HK-2 (cell line): ENCODE results near the gene COL6A1.

ENCODE experiments used
- DNase-seq: peaks from one replicate; pipeline ENCODE4 v3.0.0-alpha.2; 2018; ENCODE audit not compliant: unreplicated experiment

Gene COL6A1

DNA sequence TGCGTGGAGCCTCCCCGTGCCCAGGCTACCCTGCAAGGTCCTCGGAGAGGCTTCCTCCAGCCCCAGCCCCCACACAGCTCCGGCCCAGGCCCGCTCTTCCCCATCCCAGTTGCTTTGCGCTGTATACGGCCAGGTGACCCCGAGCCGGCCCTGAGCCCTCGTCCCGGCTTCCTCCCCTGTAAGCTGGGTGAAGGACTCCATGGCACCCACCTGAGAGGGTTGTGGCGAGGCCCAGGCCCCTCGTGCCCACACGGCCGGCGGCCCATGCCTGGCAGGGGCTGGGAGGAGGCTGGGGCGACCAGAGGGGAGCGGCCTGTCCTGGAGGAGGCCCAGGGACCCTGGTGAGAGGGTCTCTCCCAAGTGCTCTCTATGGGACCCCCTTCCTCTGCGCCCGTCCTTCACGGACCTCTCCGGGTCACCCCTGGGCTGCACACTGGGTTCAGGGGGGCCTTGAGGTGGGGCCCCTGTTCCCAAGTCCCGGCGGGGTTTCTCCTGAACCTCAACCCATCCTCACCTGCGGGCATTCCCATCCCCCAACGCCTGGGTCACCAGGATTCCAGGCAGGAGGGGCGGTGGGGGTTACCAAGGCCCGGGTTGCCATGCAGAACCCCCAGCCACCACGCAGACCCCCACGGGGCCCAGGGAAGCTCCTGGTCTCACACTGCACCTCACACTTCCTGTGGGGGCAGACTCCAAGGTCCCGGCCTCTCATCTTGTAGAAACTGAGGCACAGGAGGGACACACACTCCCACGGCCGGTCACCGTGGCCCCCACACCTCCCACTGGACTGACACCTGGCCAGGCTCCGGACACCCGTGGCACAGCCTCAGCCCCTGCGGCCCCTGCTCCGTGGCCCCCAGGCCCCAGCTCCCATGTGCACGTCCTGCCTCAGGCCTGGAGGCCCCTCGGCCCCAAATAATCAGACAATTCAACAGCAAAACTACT, 25.2 kb downstream of the COL6A1 start:
- no peak for DNase-seq

DNA sequence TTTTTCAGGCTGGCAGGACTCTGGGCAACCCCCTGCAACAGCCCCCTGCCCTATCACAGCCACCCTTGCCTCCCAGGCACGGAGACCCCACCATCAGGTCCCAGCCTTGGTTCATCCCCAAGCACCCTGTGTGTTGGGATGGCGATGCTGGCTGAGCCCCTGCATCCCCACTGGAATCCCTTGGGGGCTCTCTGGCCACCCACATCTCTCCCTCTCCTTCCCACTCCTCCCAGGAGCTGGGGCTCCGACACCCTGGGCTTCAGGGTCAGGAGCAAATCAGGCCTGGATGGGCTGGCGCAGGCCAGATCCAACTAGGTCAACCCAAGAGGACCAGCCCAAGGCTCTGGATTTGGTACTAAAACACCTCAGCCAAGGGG, 25.9 kb downstream of the COL6A1 start:
- no peak for DNase-seq

DNA sequence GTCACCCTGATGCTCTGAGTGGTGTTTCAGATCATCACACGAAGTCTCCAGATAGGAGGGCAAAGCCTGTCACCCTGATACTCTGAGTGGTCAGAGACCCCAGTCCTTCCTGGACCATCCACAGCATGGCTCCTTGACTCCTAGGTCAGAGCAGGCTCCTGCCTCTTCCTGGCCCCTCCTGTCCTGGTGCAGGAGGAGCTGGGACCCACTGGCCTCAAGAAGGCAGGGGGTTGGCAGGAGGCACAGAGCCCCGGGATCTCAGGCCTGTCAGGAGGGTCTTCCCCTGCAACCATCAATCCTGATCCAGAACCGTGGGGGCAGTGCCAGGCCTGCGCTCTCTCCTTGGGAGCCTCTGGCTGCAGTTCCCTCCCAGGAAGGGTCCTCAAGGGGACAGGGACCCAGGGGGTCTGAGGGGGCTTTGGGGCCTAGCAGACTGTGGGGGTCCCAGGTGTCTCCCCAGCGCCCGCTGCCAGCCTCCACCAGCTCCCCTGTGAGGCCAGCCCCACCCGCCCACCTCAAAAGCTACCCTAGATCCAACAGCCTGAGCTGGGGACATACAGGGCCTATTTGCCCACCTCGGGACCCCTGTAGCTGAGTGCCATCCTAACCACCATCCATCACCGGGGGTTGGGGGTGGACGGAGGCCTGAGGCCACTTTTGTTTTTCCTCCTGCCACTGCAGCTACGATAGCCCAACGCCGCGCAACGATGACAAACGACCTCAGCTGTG, 27.5 kb downstream of the COL6A1 start:
- DNase-seq: no peak

DNA sequence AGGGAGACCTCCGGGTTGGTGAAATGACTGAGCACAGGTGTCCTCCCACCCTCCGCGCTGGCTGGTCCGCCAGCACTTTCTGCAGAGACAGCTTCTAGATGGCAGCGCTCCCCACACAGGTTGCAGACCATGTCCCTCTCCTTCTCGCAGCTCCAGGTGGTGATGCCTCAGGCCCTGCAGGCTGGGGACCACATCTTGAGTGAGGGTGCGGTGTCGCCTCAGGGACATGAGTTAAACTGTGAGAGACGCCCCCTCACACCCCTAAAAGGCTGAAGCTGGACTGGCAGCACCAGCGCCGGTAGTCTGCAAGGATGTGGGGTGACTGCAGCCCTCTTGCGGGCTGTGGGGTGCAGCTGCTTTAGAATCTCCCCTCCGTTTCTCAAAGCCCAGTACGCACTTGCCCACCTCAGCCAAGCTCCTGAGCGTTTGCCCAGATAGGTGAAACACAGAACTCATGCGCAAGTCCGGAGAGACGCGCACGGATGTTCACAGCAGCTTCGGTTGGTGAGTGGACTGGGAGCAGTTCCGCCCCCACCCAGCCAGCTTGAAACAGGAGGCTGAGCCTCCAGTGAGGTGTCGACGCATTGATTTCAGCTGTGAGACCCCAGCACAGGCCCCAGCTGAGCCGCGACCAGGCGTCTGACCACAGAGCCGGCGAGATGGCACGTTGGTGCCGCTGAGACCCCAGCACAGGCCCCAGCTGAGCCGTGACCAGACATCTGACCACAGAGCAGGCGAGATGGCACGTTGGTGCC, 28.6 kb downstream of the COL6A1 start:
- DNase-seq: no peak

DNA sequence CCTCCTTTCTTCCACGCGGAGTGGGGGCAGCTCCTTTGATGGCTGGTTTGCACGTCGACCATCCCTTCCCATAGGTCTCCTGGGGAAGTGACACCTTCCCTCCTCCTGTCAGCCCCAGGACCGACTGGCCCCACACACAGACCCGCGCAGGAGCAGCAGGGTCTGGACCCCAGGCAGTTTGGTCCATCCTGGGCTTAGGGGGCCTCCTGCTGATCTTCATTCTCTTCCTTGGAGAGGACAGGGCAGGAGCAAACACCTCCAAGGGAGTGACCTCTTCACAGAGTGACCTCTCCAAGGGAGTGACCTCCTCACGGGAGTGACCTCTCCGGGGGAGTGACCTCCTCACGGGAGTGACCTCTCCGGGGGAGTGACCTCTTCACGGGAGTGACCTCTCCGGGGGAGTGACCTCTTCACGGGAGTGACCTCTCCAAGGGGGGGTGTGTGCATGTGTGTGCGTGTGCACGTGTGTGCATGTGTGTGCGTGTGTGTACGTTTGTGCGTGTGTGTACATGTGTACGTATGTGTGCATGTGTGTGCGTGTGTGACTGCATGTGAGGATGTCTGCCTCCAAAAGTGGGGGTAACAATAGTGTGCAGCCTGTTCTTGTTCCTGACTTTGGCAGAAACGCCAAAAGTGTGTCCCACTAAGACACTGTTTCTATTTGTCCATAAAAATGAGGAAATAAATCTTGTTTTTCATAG, 29.8 kb downstream of the COL6A1 start:
- no peak for DNase-seq

DNA sequence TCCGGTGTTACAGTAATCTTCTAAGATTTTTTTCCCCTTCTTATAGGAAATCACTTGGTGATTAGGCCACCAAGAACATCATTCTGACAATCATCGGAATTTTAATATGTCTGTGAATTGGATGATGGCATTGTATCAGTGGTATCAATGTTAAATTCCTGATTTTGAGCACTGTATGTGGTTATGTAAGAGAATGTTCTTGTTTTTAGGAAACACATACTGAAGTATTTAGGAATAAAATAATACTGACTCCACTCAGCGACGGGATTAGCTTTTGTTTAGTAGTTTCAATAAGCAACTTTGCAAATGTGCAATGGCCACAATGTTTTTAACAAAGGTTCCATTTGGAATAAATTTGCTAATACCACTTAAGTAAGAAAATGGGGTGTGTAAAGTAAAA, 30.6 kb downstream of the COL6A1 start:
- no peak for DNase-seq

DNA sequence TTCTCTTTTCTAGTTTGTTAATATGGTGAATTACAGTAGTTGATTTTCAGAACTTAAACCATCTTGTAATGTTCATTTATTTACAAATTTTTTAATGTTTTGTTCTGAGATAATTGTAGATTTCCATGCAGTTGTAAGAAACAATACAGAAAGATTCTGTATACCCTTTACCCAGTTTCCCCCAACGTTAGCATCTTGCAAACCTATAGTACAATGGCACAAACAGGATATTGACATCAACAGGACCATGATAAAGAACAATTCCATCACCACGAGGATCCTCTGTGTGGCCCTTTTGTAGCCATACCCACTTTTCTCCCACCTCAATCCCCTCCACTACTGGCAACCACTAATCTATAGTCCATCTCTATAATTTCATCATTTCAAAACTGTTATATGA, 33.3 kb downstream of the COL6A1 start:
- no peak for DNase-seq

DNA sequence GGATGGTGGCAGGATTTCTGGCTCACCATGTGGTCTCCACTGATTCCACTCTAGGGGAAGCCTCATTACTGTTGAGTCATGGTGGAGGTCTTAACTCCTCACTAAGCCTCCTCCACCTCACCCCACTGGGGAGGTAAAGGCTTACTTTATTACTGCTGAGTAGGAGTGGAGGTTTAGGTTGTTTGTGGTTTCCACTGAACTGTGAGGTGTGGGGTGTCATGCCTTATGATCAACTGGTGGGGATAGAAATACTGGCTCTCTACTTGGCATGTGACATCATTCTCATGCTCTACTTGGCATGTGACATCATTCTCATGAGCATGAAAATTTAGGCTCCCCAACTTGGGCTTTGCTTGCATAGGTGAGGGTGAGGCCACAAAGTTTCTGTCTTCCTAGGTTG, 35.6 kb downstream of the COL6A1 start:
- no peak for DNase-seq

DNA sequence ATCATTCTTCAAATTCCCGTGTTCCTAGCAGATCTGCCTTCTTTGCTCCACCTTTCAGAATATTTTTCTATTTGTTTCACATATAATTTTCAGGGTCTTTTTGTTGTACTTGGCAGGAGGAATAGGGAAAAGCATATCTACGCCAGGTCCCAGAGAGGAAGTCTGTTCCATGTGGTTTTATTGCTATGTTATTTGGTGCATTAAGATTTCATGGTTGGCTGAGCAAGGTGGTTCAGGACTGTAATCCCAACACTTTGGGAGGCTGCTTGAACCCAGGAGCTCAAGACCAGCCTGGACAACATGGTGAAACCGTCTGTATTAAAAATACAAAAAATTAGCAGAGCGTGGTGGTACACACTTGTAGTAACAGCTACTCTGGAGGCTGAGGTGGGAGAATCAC, 36.1 kb downstream of the COL6A1 start:
- DNase-seq: no peak

DNA sequence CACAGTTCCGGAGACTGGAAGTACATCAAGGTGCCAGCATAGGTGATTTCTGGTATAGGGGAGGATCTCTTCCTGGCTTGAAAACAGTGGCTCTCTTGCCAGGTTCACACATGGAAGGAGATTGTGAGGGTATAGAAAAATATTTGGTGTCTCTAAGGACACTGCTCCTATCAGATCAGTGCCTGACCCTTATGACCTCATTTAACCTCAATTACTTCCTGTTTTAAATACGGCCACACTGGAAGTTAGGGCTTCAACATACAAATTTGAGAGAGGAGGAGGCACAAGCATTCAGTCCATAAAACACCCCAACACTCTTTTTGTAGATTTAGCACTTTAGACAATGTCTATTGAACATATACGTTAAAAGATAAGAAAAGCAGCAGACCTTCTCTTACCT, 37.0 kb downstream of the COL6A1 start:
- no peak for DNase-seq

DNA sequence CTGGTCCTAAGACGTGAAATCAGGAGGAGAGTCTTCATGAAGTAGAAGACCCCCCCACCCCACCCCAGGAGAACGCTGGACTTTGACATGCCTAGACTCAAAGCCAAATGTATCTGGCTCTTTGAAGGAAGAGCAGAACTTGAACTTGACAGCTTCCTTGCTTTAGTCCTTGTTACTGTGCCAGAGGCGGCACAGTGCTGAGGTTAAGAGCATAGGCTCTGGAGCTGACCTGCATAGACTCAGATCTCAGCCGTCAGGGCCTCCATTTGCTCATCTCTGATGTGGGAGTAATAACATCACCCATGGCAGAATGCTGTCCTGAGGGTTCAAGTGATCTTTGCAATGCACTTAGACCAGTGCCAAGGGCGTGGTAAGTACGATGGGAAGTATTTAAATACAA, 39.0 kb downstream of the COL6A1 start:
- no peak for DNase-seq

DNA sequence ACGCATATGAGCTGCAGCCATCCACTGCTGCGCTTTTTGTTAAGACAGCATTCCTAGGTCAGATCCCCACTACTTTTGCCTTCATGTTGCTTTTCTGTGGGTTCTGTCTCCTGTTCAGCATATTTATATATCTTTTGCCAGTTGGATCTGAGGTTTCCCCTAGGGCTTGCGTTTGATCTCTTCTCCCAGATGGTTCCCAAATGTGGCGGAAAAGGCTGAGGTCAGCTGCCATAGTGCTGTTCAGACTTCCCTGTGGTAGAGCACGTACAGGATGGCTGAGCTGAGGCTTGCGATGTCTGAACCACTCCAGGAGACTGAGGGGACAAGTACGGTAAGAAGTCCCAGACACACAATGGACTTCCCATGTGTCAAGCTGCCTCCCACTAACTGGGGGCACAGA, 39.8 kb downstream of the COL6A1 start:
- DNase-seq: no peak

DNA sequence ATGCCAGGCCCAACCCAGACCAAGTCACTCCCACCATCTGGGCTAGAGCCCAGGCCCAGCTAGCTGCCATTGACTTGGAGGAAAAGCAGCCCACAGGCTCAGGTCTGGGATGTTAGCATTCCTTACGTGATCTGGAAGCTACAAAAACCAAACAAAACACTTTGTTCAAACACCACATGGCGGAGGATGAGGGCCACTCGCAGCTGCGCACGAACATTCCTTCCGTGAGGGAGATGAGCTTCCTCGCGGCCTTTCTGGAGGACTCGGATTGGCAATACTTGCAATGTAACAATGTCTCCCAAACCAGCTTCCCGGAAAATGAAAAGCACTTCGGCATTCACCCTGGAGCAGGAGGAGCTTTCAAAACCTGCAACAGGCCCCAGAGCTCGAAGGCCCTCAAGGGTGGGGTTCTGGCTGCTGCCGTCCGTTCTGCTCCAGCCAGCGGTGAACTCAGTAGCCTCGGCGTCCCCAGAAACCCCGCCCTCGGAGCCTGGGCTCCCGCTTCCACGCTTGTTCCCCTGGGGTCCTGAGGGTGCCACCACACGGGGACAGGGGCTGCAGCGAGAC, 40.5 kb downstream of the COL6A1 start:
- no peak for DNase-seq

DNA sequence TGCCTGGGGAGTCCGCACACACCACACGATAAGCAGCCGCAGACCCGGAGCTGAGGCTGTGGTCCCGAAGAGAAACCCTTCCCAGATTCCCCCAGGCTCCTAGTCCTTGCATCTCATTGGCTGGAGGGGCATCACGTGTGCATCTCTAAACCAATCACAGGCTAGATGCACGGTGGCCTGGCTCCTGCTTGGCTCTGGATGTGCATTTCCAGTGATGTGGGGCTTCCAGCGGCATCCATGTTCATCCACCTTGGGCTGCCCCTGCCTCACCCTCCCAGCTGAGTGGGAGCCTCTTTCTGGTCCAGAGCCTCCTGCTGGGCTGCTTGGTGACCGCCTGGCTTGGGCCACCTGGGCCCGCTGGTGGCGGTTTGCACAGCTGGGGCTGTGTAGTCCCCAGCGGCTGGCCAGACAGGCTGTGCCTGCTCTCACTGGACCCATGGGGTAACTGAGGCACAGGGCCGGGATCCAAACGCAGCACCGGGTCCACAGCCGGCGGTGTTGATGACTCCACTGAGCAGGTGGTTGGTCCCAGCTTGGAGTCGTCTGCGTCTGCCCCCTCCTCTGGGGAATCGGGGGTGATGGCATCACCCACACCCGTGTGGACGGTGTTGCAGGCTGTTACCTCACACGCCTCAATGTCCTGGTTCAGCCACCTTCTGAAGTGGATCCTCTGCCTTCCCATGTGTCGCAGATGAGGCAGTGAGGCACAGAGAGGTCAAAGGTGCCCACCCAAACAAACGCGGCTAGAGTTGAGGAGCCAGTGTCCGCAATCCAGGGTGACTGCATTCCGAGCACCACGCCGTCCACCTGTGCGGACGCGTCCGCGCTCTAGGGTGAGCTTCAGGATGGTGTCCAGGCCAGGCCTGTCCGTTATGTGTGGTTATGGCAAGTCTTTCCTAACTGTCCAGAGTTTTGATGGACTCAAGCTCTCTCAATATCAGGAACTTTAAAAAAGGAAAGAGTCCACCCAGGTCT, 41.3 kb downstream of the COL6A1 start:
- no peak for DNase-seq

DNA sequence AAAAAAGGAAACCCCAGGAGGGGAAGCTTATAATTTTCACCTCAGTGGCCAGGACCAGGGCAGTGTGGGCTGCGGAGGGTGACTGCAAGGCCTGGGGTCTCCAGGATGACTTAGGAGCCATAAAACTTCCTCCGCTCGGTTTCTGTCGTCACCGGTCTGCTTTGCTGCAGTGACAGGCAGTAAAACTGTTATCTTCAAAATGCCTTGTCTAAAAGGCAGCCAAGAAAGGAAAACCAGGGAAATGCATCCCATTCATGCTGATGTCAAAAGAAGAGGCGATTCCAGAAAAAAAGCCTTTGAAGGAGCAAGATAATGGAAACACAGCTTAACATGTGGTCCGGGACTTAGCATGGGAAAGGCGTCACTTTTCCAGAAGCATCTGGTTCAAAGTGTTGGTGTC, 42.0 kb downstream of the COL6A1 start:
- DNase-seq: no peak

DNA sequence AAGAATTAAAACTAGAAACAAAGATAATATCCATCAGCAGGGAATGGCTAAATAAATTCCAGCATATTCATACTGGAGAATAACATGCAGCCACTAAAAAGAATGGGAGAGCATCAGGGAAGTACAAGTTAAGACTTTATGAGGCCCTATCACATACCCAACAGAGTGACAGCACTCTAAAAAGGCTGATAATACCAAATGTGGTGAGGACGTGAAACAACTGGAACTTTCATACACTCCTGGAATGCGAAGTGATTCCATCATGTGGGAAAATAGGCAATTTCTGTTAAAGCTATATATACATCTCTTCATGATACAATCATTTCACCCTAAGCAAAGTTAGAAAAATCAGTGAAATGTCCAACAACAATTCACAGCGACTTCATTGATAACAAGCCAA, 42.6 kb downstream of the COL6A1 start:
- DNase-seq: no peak

DNA sequence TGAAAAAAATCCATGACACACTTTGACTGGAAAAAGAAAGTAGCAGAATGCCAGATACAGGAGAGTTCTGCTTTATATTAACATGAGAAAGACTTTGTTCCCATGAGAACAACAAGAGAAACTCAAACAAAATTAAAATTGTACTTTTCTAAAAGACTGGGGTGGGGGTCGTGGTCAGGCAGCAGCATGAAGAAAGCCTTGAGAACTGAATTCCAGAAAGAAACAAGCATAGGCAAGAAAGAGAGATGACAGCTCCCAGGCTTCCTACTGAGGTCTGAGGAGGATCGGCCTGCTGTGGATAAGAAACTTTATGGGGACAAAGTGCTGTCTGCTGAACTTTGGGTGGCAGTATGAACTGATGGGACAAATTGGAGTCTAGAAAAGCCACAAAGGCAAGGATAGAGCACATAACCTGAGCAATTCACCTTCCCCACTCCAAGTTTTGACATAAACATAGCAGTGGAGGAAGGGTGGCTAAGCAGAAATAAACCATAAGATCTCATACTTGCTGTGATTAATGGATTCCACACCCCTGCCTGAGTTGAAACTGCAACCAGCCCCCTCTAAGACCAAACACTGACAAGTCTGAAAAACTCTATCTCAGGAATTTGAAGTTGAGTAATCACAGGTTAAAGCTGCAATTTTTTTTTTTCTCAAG, 43.7 kb downstream of the COL6A1 start:
- no peak for DNase-seq

DNA sequence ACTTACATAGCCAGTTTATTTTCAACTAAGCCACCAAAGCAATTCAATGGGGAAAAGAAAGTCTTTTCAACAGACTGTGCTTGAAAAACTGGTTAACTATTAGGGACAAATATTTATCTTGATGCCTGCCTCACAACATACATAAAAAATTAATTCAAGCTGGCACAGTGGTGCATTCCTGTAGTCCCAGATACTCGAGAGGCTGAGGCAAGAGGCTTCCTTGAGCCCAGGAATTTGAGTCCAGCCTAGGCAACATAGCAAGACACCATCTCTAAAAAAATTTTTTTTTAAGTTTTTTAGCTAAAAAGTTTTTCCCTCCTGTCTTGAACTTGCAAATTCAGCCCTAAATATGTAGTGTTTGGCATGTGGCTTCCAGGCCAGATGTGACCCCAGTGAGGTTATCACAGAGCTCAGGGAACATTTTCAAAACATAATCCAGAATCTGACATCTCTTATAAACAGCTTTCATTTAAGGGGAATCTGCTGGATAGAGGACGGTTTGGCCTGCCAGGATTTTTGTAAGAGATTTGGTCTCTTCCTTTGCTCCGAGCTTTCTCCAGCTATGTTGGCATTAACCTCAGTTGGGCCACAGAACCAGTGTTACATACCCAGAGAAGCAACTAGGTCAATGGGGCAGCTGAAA, 46.4 kb downstream of the COL6A1 start:
- DNase-seq: no peak

DNA sequence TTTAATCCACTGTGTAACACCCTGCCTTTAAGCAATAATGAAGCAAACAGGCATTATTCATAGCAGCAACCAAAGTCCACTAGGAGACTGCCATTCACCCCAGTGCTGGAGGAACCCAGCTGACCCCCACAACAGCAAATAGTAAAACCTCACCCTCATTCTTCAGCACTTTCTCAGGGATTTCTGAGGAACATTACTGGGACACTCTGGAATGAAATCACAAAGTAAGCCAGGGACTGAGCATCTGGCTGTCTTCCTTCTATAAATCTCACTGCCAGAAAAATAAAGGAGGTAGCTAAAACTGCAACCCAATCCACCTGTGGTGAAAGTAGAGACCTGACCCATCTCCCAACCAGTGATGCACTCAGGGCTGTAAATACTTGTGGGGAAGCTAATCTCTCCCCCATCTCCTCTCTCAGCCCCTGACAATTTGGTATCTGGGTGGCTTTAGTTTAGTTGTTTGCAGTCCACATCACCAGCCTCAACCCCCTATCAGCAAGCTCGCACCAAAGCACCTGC, 47.1 kb downstream of the COL6A1 start:
- DNase-seq: no peak
